GM18858 (cell line): ENCODE results near the gene VPS51.

Experiments used
- ATAC-seq: cut with Tn5 transposase; IDR thresholded peaks from one replicate; pipeline ENCODE4 v1.9.1; 2021; ENCODE audit not compliant: unreplicated experiment

VPS51 gene

GRCh38 chr11:65095974-65096806 lies at the start of gene VPS51:
Gene VPS51 (plus strand): TSS chr11:65096214. CDS start chr11:65096251, 37 bp downstream.
- ATAC-seq: peak; percentile 71

DNA sequence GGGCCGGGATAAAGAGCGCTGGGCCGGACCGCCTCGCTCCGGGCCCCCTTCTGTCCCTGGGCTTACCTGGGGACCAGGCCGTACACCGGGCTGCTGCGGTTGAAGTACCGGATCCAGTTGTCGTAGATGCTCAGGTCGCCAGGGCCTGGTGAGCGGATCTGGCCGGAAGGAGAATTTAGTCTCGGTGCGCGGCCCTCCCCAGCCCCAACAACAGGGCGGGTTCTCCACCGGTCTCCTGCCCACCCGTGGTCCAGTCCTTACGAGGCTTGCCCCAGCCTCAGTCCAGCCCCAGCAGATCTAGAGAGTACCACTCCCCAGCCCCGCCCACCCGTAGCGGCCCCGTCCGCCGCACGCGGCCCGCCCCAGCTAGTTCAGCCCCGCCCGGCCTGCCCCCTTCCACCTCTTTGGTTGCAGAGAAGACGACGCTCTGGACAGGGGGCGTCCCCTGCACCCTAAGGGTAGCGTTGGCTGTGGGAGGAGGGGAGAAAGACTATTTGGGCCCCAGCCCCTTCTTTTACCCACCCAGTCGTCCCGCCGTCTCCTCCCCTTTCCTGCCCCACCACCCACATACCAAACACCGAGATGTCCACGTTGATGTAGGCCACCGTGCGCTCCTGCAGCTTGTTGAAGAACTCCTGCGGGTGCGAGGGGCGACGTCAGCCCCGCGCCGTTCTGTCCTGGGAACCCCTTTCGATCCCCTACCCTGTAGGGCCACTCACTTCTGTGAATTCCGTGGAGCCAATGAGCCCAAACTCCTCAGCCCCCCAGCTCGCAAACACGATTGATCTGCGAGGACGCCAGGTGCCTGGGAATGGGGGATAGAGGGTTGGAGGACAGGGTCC lies 48.2 kb upstream of the VPS51 start:
- no peak for ATAC-seq

DNA sequence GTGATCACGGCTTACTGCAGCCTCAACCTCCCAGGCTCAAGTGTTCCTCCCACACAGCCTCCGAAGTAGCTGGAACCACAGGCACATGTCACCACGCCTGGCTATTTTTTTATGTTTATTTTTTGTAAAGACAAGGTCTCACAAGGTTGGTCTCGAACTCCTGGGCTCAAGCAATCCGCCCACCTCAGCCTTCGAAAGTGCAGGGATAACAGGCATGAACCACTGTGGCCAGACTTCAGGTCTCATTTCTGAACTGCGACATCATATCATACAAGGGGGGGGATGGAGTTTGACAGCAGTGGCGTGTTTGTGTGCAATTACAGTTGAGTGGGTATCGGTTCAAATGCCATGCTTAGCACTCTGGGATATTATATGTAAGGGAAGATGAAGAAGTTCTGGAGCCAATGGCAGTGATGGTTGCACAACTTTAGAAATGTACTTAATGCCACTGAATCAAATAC lies 44.6 kb upstream of the VPS51 start:
- no peak for ATAC-seq

DNA sequence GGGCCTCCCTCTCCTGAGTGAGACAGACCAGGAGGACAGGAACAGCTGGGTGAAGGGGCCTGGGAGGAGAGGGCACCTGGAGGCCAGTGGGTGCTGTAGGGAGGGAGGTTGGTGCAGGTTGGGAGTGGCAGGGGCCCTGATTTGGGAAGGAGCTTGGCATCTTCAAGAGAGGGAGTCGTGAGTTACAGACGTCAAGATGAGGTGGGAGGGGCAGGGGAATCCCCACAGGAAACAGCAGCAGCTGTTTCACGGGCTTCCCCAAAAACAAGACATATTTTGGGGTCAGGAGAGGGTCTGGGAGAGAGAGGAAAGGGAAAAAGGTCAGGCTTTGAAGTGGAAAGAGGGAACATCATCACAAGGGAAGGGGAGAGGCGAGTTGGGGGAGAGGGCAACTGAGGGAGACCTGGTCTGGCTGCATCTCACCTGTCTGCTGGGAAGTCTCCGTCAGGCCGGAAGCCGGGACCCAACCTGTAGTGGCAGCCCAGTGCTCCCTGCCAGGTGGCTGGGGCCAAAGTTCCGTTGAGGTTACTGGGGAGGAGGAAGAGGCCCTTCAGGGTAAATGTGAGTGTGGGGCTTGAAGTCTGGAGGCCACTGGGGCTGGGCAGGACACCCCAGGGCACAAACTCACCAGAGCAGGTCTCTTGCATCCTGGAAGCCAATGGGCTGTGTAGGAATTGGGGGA lies 42.0 kb upstream of the VPS51 start:
- ATAC-seq: no peak

GRCh38 chr11:65055538-65055937 lies 40.5 kb upstream of the VPS51 start:
- no peak for ATAC-seq

DNA sequence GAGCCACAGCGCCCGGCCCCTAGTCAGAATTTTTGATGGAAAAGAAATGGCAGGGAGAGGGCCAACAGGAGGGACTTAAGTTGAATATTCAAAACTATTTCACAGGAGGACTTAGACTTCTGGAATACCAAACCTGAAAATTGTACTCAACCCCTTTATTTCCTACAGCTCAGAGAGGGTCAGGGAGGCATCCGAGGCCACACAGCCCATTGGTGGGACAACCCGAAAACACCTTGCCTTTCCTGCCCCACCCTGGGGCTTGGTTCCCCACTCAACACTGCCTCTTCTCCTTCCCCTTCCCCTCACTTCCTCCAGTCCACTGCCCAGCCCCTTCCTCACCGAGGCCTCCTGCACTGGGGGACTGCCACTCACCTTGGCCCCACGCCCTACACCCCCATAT lies 39.0 kb upstream of the VPS51 start:
- ATAC-seq: no peak

- ATAC-seq: no peak
Observed at GRCh38 chr11:65057526-65057925, 38.5 kb upstream of the VPS51 start.

DNA sequence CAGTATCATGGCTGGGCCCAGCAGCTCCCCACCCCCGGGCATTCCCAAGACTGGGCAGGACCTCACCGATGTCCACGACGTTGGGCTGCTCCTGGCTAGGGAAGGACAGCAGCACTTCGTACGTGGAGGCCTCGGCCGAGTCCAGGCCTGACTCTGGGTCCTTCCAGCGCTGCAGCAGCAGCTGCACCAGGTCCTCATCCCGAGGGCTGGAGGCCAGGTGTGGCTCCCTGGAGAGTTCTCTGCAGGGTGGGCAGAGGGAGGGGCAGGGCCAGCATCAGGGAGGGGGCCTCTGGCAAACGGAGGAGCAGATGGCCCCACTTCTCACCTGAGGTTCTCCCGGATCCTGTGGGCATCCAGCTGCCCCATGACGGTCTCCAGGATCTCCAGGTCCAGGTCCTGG lies 38.0 kb upstream of the VPS51 start:
- no peak for ATAC-seq

DNA sequence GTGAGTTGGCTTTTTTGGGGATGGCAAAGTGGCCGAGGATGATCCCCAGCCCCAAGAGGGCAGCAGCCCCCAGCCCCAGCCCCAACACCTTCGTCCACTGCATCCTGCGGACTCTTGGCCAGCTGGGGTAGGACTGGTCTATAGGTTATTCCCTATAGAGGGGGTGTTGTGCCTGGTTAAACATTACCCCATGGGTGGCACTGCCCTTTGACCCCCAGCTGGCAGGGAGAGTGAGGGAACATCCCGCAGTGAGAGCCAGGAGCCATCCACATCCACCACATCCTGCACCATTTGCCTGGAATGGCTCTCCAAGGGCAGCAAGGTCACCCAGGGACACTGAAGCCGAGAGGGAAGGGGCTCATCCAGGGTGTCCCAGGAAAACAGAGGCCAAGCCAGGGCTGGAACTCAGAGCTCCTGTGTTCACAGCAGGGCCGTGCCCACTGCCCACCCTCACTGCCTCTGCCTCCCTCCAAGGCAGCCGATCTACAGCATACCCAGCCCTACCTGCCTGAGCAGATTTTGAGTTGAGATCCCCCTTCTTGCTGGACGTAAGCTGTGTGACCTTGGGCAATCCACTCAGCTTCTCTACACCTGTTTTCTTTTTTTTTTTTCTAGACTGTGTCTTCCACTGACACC lies 37.5 kb upstream of the VPS51 start, which contains the start of gene NAALADL1:
TSS of gene NAALADL1 (minus strand) at position 135 of the 636 bp plus-strand sequence. CDS start at position 103, 32 bp downstream.
- no peak for ATAC-seq

- no peak for ATAC-seq
Observed at GRCh38 chr11:65059523-65059922, 36.5 kb upstream of the VPS51 start.

DNA sequence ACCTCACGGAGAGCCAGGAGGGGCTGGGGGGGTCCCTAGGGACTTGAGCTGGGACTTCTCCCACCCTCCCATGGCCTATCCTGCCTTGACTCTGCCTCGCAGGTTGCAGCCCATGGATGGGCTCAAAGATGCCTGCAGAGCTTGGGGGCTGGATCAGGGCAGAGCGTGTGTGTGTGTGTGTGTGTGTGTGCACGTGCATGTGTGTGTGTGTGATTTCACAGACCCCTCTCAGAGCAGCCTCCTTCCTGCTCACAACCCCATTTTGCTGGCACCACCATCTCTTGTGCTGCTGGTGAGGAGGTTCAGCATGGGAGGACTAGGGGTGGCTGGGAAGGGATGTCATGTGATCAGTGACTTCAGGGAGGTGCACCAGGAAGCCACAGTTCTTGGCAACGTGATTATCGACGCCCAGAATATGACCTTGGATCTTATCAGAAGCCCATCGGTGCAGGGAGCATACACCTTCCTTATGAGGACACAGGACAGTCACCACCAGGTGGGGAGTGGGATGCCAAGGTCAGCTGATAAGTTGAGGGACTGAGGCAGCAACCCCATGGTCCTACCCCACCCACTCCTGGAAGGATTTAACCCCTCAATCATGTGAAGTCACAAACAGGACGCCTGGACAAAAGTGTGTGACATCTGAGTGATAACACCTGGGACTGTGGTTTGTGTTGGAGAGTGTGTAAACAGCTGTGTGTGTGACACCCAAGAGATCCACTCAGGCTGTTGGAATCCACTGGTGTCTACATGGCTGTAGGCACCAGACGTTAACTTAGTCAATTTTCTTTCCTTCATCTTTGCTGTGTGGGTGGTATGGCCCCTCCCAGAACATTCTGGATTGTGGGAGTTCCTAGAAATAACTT lies 35.8 kb upstream of the VPS51 start:
- ATAC-seq: no peak

GRCh38 chr11:65060913-65061408 lies 35.1 kb upstream of the VPS51 start:
- no peak for ATAC-seq

DNA sequence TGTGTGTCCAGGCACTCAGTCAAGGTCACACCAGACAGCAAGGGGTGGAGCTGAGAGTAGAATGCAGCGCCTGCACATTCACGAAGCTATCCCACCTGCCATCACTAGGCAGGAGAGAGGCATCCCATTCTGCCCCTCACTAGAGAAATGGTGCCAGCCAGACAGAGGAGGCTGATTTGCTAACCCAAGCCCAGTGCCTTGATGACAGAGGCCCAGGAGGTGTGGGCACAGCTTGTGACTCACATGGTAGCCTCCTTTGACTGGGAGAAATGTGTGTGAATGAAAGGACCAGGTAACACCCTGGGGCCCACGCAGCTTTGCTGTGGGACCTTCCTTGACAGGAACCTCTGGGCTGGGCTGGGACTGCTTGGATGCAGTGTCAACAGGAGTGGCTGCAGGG lies 32.5 kb upstream of the VPS51 start:
- no peak for ATAC-seq

GRCh38 chr11:65064847-65065240 lies 31.2 kb upstream of the VPS51 start:
- ATAC-seq: no peak

GRCh38 chr11:65065851-65066250 lies 30.2 kb upstream of the VPS51 start:
- no peak for ATAC-seq

GRCh38 chr11:65066315-65066714 lies 29.7 kb upstream of the VPS51 start:
- ATAC-seq: no peak

DNA sequence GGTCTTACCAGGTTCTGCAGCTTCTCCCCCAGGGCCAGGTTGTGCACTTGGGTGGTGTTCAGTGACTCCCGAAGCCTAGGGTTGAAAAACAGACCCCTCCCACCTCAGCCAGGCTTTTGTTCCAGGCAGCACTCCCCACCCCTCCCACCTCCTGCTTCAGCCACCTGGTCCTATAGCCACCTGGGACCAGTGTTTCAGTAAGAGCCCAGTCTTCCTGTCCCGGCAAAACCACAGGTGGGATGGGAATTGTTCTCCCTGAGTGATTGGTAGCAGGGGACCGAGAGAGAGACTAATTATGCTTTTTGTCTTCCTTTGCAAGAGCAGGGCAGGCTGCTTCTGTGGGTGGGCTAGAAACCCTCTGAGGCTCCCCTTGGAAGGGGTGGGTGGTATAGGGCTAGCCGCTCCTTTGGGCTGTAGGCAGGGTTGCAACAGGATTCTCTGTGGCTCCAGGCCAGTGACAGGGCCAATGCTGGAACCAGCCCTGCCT lies 29.2 kb upstream of the VPS51 start:
- ATAC-seq: no peak

DNA sequence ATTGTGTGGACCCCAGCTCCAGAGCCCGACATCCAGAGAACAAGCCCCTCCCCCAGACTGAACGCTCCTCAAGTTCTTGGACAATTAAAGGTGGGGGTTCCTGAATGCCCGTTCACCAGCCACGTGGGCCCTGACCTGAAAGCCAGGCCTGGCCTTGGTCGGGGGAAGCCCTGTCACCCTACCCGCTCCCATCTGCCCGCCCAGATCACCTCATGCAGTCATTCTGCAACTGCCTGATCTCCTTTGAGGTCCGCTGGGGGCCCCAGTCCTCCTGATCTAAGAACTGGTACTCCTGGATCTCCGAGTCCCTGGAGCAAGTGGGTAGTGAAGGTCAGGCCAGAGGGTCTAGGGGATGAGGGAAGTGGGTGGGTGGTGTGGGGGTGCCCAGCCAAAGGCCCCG lies 28.6 kb upstream of the VPS51 start:
- no peak for ATAC-seq

- no peak for ATAC-seq
Observed at GRCh38 chr11:65069217-65069616, 26.8 kb upstream of the VPS51 start.
